BE2C (cell line): Measurements from ENCODE around the gene GNAS-AS1. TPM values are rescaled to one million over a fixed set of nuclear protein-coding genes. Genes with fewer than 3 reads are reported as not detected.

ENCODE experiments used
- DNase-seq: peaks from one replicate; pipeline ENCODE4 v3.0.0-alpha.2; 2020
- H3K27me3 ChIP-seq: fragments of 250-450 bp; sonication (Bioruptor Pico); 2 replicates; pipeline ENCODE4 v1.5.1; 2020; ENCODE audit warnings: mild to moderate bottlenecking
- H3K36me3 ChIP-seq: fragments of 250-450 bp; sonication (Bioruptor Pico); 2 replicates; pipeline ENCODE4 v1.5.1; 2020; ENCODE audit warnings: mild to moderate bottlenecking
- H3K4me1 ChIP-seq: fragments of 250-450 bp; sonication (Bioruptor Pico); 2 replicates; pipeline ENCODE4 v1.5.1; 2020
- H3K4me3 ChIP-seq: 2 replicates; pipeline ENCODE4 v1.5.1; 2011; ENCODE audit warnings: low read depth, low read length
- H3K9me3 ChIP-seq: fragments of 250-450 bp; sonication (Bioruptor Pico); 2 replicates; pipeline ENCODE4 v1.5.1; 2020
- CTCF ChIP-seq: IDR thresholded peaks from 2 replicates; pipeline ENCODE4 v1.5.1; 2012; ENCODE audit warnings: mild to moderate bottlenecking, low read depth, low read length
- polyA plus RNA-seq: library from polyadenylated mRNA; unstranded; fragments of >200 nt; gene quantifications from one replicate; pipeline ENCODE4 v1.2.1, GENCODE V29; 2012; ENCODE audit warnings: low read depth, missing spikeins; ENCODE audit not compliant: insufficient read length, insufficient read depth

The GNAS-AS1 gene
- polyA plus RNA-seq, result 1.5 TPM

- Histone ChIP-seq H3K36me3 (no peaks in the 10 kb centered on the region; the same call in 1 of the 2 replicates), H3K4me3 (peak within 1 kb of the TSS; percentile 85), H3K27me3 (peaks cover 30% of the 10 kb centered on the region), H3K4me1 (peaks cover 11% of the 10 kb centered on the region), H3K9me3 (0 out of 2 replicates have a peak, but pooled peaks cover 3% of the 10 kb centered on the region)
- DNase-seq, result peak; percentile 93
- peak; percentile 7; the same call in 1 of the 2 replicates for TF ChIP-seq CTCF
Observed at GRCh38 chr20:58850693-58851174, at the start of gene GNAS-AS1. Gene GNAS-AS1 (minus strand): TSS chr20:58850902.

GRCh38 chr20:58900397-58900796, 49.7 kb upstream of the GNAS-AS1 start:
- H3K36me3 ChIP-seq, result peaks cover 86% of the 10 kb centered on the region
- no peak for DNase-seq
- TF ChIP-seq CTCF, result no peak
- H3K9me3 ChIP-seq, result no peaks in the 10 kb centered on the region
- no peaks in the 10 kb centered on the region for H3K27me3 ChIP-seq
- peaks cover 21% of the 10 kb centered on the region for H3K4me1 ChIP-seq
- H3K4me3 ChIP-seq, result no peak overlapping the region

GRCh38 chr20:58899512-58899911, 48.8 kb upstream of the GNAS-AS1 start:
- H3K4me1 ChIP-seq, result peaks cover 27% of the 10 kb centered on the region
- H3K36me3 ChIP-seq, result peaks cover 78% of the 10 kb centered on the region
- no peak for DNase-seq

GRCh38 chr20:58898629-58899408, 48.1 kb upstream of the GNAS-AS1 start:
- H3K4me1 ChIP-seq, result peaks cover 27% of the 10 kb centered on the region
- H3K4me3 ChIP-seq, result no peak overlapping the region
- no peak for TF ChIP-seq CTCF
- peaks cover 71% of the 10 kb centered on the region for H3K36me3 ChIP-seq
- no peak for DNase-seq
- H3K9me3 ChIP-seq, result no peaks in the 10 kb centered on the region
- no peaks in the 10 kb centered on the region for H3K27me3 ChIP-seq

More at GRCh38 chr20:58899512-58899911, 48.8 kb upstream of the GNAS-AS1 start:
- H3K27me3 ChIP-seq, result no peaks in the 10 kb centered on the region
- no peaks in the 10 kb centered on the region for H3K9me3 ChIP-seq
- TF ChIP-seq CTCF, result no peak
- no peak overlapping the region for H3K4me3 ChIP-seq

GRCh38 chr20:58897488-58897887, 46.8 kb upstream of the GNAS-AS1 start:
- no peaks in the 10 kb centered on the region for H3K9me3 ChIP-seq

More at GRCh38 chr20:58897488-58897887, 46.8 kb upstream of the GNAS-AS1 start:
- TF ChIP-seq CTCF, result no peak
- Histone ChIP-seq H3K4me1 (peaks cover 27% of the 10 kb centered on the region), H3K36me3 (peaks cover 64% of the 10 kb centered on the region), H3K27me3 (no peaks in the 10 kb centered on the region), H3K4me3 (no peak overlapping the region)
- no peak for DNase-seq
